ENCODE measurements around the gene CCR8. TPM values are rescaled to one million over a fixed set of nuclear protein-coding genes. Genes with fewer than 3 reads are reported as not detected.

The CCR8 gene, protein sequence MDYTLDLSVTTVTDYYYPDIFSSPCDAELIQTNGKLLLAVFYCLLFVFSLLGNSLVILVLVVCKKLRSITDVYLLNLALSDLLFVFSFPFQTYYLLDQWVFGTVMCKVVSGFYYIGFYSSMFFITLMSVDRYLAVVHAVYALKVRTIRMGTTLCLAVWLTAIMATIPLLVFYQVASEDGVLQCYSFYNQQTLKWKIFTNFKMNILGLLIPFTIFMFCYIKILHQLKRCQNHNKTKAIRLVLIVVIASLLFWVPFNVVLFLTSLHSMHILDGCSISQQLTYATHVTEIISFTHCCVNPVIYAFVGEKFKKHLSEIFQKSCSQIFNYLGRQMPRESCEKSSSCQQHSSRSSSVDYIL
- polyA plus RNA-seq = not detected

DNA sequence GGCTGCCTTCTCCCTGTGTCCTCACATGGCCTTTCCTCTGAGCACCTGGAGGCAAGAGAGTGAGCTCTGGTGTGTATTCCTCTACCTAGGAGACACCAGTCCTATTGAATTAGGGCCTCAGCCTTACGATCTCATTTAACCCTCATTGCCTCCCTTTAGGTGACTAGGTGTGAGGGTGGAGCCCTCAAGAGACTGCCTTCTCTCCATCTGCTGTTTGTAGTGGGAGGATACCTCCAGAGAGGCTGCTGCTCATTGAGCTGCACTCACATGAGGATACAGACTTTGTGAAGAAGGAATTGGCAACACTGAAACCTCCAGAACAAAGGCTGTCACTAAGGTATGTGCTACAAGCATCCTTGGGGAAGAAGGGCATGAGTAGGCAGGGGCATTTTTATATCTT is at the start of gene CCR8:
Gene CCR8, plus strand, starts transcription at position 217 of the 400 bp plus-strand sequence. CDS start 2,623 bp downstream, outside the sequence.
- H3K27ac ChIP-seq (ENCODE audit: low read depth, low read length) = no peak within 1 kb of the TSS
- WGBS, 3 donors = 42 to 76% (median 70%) methylated on average over 1 of the region's 1 CpG

DNA sequence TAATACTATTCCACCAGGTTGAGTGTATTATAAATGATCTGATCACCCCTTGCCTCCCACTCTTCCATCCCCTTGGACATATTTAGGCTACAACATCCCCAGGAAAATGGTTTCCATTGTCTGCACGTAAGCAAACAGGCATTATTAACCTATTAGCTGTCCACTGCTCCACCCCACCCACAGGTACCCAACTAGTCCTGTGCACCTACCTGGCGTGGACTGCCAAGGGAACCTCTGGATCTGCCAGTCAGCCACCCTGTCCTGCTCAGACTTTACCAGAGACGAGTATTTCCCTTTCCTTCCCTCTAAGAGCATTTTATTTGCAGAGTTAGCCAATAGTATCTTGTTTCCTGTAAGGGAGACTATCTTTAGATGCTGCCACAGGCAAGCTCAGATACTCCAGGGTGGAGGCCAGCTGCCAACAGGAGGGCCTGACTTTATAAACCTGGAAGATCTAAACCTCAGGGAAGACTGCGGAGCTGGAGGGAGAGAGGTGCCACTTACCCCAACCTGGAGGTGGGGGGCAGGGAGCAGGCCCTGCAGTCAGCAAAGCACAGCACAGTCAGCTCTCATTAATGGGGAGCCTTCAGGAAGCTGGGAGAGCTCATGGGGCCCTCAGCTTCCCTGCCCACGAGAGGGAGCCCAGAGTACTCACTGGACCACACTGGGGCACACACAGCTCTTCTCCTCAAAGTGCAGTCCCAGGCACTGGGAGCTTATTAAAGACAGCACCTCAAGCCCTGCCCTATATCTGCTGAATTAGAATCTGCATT is 49.6 kb upstream of the CCR8 start, which contains the start of gene CX3CR1:
Gene CX3CR1, minus strand, starts transcription at position 292 of the 773 bp plus-strand sequence. CDS start 13,527 bp downstream, outside the sequence.
- H3K27ac ChIP-seq (ENCODE audit: low read depth, low read length) = no peak within 1 kb of the TSS
- 51 to 66% (median 51%) methylated on average over 5 of the region's 5 CpGs for WGBS, 3 donors

DNA sequence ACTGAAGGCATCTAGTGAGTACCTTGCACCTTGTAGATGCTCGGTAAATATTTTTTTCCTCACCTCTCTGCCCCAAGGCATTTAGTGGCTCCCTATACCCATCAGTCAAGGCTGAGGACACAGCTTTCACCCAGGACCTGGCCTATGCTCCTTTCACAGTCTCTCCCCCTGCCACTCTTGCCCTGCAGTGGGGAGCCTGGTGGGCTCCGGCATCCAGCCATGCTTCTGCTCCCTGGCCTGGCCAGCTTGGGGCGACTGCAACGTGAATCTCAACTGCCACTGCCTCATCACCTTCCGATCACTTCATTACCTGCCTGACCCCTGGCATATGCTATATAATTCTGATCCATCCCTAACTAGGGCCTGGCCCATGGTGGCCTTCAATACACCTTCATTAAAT is 48.9 kb upstream of the CCR8 start:
- 94 to 96% (median 96%) methylated on average over 5 of the region's 5 CpGs for WGBS, 3 donors

DNA sequence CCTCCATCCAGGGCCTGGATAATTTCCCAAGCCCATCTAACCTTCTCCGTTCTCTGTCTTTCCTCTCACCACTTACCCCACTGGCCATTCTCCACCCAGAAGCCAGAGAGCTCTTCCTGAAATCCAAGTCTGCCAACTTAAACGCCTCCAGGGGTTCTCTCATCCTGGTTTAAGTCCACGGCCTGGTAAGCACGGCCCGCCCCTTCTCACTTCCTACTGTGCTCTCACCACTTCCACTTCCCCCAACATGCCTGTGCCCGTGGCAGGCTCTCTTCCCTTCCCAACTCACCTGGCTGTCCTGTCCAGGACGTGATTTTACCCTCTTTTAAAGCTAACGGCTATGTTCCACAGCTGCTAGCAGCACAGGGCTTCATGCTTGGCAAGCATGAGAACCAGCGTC is 48.0 kb upstream of the CCR8 start:
- 67 to 82% (median 68%) methylated on average over 9 of the region's 9 CpGs for WGBS, 3 donors
- H3K27ac ChIP-seq (ENCODE audit: low read depth, low read length) = no peak overlapping the region

More for the DNA sequence above, 48.9 kb upstream of the CCR8 start:
- no peak overlapping the region for H3K27ac ChIP-seq (ENCODE audit: low read depth, low read length)

DNA sequence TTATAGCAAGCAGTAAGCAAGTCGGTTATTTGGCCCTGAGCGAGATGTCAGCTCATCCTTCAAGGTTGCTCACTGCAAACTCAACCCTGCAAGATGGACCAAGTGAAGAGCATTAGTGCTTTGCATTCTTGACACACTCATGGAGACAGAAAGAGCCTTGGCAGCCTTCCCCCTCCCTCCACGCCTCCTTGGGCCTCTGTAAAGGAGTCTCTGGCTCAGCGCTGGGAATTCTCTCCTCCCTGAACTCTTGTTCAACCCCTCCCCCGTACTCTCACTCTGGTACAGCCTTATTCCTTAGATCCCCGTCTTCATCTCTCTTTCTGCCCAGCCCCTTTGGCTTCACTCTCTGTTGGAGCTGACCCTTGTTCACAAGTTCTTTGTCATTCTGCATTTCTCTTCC is 47.5 kb upstream of the CCR8 start:
- H3K27ac ChIP-seq (ENCODE audit: low read depth, low read length) = no peak overlapping the region
- 57 to 76% (median 72%) methylated on average over 6 of the region's 6 CpGs for WGBS, 3 donors

DNA sequence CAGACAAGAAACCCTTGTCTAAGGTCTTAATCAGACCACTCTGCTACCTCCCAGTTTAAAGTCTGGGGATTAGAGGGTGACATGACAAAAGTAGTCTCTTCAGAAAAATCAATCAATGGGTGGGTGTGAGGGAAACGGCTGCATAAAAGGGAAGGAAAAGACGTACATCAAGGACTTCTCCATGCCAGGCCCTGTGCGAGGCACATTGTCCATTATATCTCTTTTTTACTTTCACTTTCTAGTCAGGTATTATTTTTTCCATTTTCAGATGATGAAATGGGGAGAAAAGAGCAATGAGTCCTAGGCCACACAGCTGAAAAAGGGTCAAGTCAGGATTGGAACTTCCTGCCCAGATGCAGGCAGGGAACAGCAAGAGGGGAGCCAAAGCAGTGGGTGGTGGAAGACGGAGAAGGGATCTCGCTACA is 45.0 kb upstream of the CCR8 start:
- 49 to 63% (median 51%) methylated on average over 5 of the region's 5 CpGs for WGBS, 3 donors

DNA sequence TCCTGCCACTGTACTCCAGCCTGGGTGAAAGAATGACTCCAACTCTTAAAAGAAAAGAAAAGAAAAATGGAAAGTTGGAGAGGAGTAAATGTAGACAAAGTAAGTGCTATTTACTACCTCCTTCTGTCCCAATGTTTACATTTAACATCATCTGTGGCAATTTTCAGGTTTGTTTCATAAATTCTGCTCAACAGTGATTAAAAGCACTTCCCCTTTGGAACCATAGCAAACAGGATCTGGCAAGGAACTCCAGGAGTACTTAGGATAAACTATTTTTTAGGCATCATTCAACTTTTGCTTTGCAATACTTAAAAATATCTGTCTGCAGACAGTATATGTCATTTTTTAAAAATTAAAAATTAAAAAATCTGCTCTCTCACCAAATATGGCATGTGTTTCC is 44.2 kb upstream of the CCR8 start:
- no peak overlapping the region for H3K27ac ChIP-seq (ENCODE audit: low read depth, low read length)

More for the DNA sequence above, 45.0 kb upstream of the CCR8 start:
- no peak overlapping the region for H3K27ac ChIP-seq (ENCODE audit: low read depth, low read length)

DNA sequence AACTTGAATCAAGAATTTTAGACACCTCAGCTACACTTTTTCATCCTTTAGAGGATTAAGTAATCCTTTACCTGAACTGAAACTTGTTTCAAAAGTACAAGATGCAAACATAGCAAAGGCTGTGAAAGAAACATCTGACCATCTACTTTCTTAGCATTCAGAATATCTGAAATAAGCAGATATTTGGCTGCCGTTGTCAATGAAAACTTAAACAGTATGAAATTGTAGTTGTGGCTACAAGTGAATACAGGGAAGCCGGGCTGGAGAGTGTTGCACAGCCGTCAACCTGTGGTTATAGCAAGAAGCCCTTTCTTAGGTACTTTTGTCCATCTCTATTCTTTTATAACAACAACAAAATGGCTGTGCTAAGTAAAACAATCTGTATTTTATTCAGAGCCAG is 42.7 kb upstream of the CCR8 start:
- H3K27ac ChIP-seq (ENCODE audit: low read depth, low read length) = no peak overlapping the region
- WGBS, 3 donors = 63 to 91% (median 84%) methylated on average over 3 of the region's 3 CpGs

DNA sequence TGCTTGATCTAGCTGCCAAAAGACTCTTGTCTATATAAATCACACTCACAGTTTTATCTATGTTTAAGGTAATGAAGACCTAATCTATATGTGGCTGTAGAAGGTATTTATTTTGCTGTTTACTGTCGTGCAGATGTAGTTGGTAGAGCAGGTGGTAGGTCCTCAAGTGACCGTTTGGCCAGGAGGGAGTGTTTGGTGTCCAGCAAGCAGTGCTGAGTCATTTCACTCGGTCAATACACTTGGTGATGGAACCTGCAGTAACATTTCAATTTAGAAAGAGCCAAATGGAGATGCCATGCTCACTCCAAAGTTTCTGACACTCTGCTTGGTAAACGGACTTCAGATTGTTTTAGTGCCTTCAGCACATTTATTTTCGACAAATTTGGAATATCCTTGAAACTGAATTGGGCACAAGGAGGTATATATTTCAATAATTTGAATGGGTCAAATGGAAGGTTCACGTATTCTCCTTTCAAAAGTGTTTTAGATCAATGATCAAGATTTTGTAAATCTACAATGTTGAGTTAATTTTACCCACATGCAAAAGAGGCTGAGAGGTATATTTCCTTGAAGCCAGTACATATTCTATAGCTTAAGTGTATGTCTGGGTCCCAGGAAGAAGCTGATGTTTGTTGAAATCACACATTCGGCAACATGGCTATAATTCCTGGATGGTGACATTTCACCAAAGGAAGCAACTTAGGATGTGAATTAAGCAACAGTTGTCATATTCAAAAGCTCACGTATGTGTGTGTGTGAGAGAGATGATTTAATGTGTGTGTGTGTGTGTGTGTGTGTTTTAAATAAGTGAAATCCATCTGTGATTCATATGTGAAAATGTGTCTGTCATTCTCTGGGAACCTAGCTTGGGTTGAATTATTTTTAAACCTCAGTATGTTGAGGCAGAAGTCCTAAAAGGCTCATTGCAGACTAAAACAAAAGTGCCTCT is 42.0 kb upstream of the CCR8 start:
- WGBS, 3 donors = 54 to 68% (median 66%) methylated on average over 8 of the region's 8 CpGs
- H3K27ac ChIP-seq (ENCODE audit: low read depth, low read length) = no peak overlapping the region

DNA sequence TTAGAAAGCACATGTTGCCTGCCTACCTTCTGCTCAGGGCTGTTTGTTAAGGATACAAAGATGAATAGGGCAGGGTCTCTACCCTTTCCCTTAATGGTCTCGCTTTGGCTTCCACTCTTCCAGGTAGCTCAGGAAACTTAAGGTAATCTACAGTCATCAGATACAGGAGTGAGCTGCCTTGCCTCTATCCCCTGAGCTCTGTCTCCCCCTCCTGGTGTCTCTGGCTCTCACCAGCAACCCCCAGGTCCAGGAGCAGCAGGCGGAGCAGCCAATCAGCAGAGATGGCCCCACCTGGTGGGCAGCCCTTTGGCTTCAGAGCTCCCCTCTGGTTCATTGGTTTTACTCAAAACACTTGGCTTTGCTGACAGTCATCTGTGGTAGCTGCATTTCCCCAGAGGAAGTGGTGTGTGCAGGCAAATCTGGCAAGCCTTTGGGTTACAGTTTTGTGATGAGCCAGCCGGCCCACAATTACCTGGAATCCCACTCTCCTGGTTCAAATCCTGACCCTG is 41.2 kb upstream of the CCR8 start:
- H3K27ac ChIP-seq (ENCODE audit: low read depth, low read length) = no peak overlapping the region
- WGBS, 3 donors = 9 to 35% (median 16%) methylated on average over 3 of the region's 3 CpGs

DNA sequence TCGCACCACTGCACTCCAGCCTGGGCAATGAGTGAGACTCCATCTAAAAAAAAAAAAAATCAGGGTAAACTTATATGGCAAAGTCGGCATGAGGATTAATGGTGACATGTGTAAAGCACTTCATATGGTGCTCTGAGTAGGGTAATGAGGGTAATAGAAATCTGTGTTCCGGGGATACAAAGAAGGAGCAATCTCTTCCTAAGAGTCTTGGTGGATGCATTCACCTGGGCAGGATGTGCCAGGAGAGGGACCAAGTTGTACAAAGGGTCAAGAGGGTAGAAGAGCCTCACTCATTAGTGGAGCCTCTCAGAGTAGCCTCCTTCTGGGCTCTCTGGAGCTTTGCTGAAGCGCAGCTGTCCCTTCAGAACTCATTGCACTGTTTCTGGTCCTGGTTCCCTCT is 40.4 kb upstream of the CCR8 start:
- 85 to 91% (median 85%) methylated on average over 4 of the region's 4 CpGs for WGBS, 3 donors
- no peak overlapping the region for H3K27ac ChIP-seq (ENCODE audit: low read depth, low read length)

DNA sequence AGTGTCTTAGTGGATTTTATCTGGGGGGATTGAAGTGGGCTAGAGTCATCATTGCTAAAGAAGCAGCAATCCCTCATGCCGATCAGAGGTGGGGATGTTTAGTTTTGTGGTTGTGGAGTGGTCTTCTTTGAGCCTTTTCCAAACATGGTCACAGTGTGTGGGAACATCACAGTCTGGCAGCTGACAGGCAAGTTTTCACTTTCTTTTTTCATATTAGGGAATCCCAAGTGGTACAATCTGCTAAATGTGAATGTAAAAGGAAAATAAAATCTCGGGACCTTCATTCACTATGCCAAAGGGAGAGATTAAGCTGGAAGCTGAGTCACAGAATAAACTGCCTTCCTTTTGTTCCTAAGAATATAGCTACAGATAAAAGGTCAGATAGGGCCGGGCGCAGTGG is 39.3 kb upstream of the CCR8 start:
- WGBS, 3 donors = 30 to 65% (median 63%) methylated on average over 4 of the region's 4 CpGs
- H3K27ac ChIP-seq (ENCODE audit: low read depth, low read length) = no peak overlapping the region

DNA sequence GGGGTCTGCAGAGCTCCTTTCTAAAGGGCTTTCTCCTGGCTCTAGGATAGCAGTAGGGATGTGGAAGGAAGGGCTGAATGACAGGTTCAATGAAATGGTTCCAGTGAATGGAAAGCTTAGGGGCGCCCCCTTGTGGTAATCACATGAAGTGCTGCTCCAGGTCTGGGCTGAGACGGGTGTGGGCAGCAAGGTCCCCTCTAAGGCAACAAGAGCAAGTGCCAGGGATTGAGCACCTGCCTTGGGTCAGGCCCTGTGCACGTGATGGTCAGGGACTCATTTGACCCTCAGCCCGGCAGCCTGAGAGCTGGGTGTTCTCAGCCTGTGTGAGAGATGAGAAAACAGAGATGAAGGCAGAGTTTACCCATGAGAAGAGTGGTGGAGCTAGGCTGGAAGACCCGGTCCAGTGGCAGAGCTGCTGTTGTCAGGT is 37.6 kb upstream of the CCR8 start:
- WGBS, 3 donors = 21 to 28% (median 22%) methylated on average over 5 of the region's 5 CpGs
- no peak overlapping the region for H3K27ac ChIP-seq (ENCODE audit: low read depth, low read length)

DNA sequence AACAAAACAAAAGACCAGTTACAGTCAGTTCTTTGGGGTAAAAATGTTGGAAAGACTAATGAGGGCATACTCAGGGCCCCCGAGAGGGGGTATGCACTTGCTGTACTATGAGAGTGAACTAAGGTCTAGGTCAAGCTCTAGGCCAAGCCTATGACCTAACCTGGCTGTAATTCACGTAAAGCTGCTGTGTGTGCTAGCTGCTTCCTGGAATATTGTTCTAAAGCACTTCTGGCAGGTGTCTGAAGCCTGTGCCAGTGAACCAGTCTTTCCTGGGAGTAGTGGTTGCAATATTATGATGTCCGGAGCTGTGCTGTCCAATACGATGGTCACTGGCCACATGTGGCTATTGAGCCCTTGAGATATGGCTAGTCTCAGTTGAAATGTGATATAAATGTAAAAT is 36.5 kb upstream of the CCR8 start:
- no peak overlapping the region for H3K27ac ChIP-seq (ENCODE audit: low read depth, low read length)
- WGBS, 3 donors = 84 to 88% (median 86%) methylated on average over 4 of the region's 4 CpGs

DNA sequence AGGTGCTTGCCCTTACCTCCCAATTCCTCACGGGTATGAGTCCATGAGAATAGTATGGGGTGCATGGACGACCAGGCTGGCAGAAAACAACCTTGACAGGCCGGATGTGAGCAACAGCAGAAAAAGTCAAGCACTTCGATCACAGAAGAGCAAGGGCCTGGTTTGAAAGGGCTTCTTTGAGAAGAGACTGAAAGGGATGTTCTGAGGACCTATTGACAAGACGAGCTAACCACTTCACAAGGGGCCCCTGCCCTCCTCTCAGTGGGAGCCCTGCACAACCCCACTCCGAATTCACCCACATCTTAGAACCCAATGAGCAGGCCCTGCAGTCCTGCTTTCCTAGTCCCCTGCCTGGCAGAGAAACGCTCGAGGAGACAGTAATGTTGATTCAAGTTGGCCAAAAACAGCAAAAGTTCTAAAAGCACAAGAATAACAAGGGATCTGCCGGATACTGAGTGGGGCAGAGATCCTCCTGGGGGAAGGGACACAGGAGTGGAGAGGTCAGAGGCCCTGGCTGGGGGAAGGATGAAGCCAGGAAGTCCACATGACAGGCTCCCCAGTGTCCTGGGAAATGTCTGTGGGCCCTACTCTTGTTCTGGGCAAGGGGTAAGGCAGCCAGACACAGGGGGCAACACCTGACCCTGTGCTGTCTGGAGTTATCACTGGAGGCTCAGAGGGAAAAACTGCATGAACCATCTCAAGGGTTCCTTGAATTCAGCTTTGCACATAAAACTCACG is 34.9 kb upstream of the CCR8 start:
- H3K27ac ChIP-seq (ENCODE audit: low read depth, low read length) = no peak overlapping the region
- WGBS, 3 donors = 68 to 82% (median 74%) methylated on average over 10 of the region's 10 CpGs

DNA sequence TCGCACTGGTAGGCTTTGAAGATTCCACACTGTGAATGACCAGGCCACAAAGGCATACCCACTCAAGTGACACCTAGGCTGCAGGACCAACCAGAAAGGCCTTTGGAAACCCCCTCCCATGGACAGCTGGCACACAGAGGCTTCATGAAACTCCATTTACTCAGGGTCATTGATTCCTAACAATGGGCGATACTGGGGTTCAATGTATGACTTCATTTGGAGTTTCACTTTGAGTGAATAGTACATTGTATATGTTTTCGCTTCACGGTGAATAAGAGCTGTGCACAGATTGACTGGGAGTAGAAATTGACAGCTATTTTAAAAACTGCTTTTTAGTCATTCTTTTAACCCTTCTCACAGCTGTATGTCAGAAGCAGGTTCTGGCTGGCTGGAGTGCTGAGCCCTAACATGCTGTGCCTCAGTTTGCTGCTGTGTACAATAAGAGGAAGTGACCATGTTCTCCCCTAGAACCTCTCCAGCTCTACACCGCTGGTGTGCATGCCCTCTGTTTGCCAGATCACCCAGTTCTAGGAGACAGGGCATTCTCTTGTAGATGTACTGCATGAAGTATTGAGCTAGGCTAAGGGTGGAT is 34.2 kb upstream of the CCR8 start:
- no peak overlapping the region for H3K27ac ChIP-seq (ENCODE audit: low read depth, low read length)
- WGBS, 3 donors = 87 to 92% (median 91%) methylated on average over 5 of the region's 5 CpGs

Data from adipose tissue (tissue), 3 donors.